Mammary epithelial cell (primary cell): ENCODE measurements around the gene RDH11.
A peak's percentile ranks its signal among the peaks of the same experiment; 100 is the strongest.

Experiments used
- CTCF ChIP-seq, 2 donors: IDR thresholded peaks in 1 of 2; conservative IDR thresholded peaks in 1 of 2; 2 replicates each; pipeline ENCODE4 v1.5.1; 2011 to 2012; ENCODE audit warnings: inconsistent platforms in 2 of 2, low read length in 2 of 2, mild to moderate bottlenecking in 2 of 2, control low read depth in 1 of 2, low read depth in 1 of 2; ENCODE audit not compliant: insufficient read depth in 1 of 2; ENCODE audit errors: extremely low read depth in 1 of 2
- EZH2 ChIP-seq: IDR thresholded peaks from 2 replicates; pipeline ENCODE4 v1.6.1; 2012; ENCODE audit warnings: low read length, inconsistent platforms, borderline replicate concordance

- TF ChIP-seq EZH2 (no peak), CTCF (conservative IDR thresholded peaks at IDR 0.05 in 1 of 2, IDR thresholded peaks at IDR 0.05 in 1 of 2; ENCODE audit: extremely low read depth in 1 of 2, insufficient read depth in 1 of 2, low read depth in 1 of 2, low read length in 2 of 2) (peak; percentile 68 to 76)
Measured at GRCh38 chr14:67666750-67667449, 28.7 kb downstream of the RDH11 start.
